GM13977 (cell line): ENCODE measurements around the gene CARMIL1.
"Not testable (repeated sequence)": the region's sequence is repeated elsewhere in the genome, so short reads cannot be mapped to it uniquely, and the experiment has no call there.

Source experiments
- DNase-seq: peaks from one replicate; pipeline ENCODE4 v3.0.0; 2012; ENCODE audit warnings: low spot score
- CTCF ChIP-seq: IDR thresholded peaks from 2 replicates; pipeline ENCODE4 v1.5.1; 2012; ENCODE audit warnings: mild to moderate bottlenecking, control low read depth; ENCODE audit not compliant: insufficient read depth; ENCODE audit errors: extremely low read depth, missing control alignments
- in situ Hi-C: fragments of 300-500 bp; cut with MboI; formaldehyde crosslinking; loops from one replicate; pipeline ENCODE4 v1.12.0; 2022; ENCODE audit warnings: low sequenced_read_pairs, low pct_unique_long_range_greater_than_20kb, mixed read lengths, inconsistent platforms; ENCODE audit not compliant: unreplicated experiment

The CARMIL1 gene

GRCh38 chr6:25436760-25437159 is 157.6 kb downstream of the CARMIL1 start:
- no peak for TF ChIP-seq CTCF
- in situ Hi-C loops = no loop called here
- DNase-seq = no peak

GRCh38 chr6:25439368-25439767 is 160.2 kb downstream of the CARMIL1 start:
- TF ChIP-seq CTCF = no peak
- in situ Hi-C loops = no loop called here
- no peak for DNase-seq

GRCh38 chr6:25441663-25442270 is 162.6 kb downstream of the CARMIL1 start:
- TF ChIP-seq CTCF = no peak
- in situ Hi-C loops = no loop called here
- no peak for DNase-seq

- in situ Hi-C loops = no loop called here
- no peak for TF ChIP-seq CTCF
- no peak for DNase-seq
Observed at GRCh38 chr6:25442898-25443297, 163.7 kb downstream of the CARMIL1 start.

- DNase-seq, in situ Hi-C loops: not testable (repeated sequence)
Observed at GRCh38 chr6:25444521-25444920, 165.3 kb downstream of the CARMIL1 start.

- no peak for DNase-seq
- TF ChIP-seq CTCF = no peak
- in situ Hi-C loops = no loop called here
Observed at GRCh38 chr6:25446830-25447569, 167.8 kb downstream of the CARMIL1 start.

GRCh38 chr6:25447570-25447929 is 168.4 kb downstream of the CARMIL1 start:
- in situ Hi-C loops = no loop called here
- no peak for TF ChIP-seq CTCF
- no peak for DNase-seq
